Calu3 (cell line): ENCODE measurements around the gene RHEBL1. TPM values are rescaled to one million over a fixed set of nuclear protein-coding genes. Genes with fewer than 3 reads are reported as not detected.

Experiments
- BruUV-seq: library from RNA; stranded (reverse); fragments of 400-500 nt; replicated peaks from 2 replicates; lab custom pipeline; 2021; lab: Mats Ljungman, UMichigan
- CTCF ChIA-PET: fragments of 300-600 bp; sonication (Branson Sonifier 250); formaldehyde crosslinking; loops from one replicate; lab custom pipeline; 2022; ENCODE audit warnings: antibody characterized with exemption; lab: Charles Lee
- DNase-seq: peaks from one replicate; pipeline ENCODE4 v3.0.0; 2022
- H3K27ac Mint-ChIP-seq: one replicate; pipeline ENCODE4 v1.8.0; 2022; ENCODE audit warnings: mixed read lengths; ENCODE audit not compliant: unreplicated experiment
- H3K27me3 Mint-ChIP-seq: one replicate; pipeline ENCODE4 v1.8.0; 2022; ENCODE audit warnings: mixed read lengths; ENCODE audit not compliant: unreplicated experiment
- H3K36me3 Mint-ChIP-seq: one replicate; pipeline ENCODE4 v1.8.0; 2022; ENCODE audit warnings: mild to moderate bottlenecking, moderate library complexity, mixed read lengths; ENCODE audit not compliant: insufficient read depth, unreplicated experiment
- H3K4me1 Mint-ChIP-seq: one replicate; pipeline ENCODE4 v1.8.0; 2022; ENCODE audit warnings: mild to moderate bottlenecking, low read depth, mixed read lengths; ENCODE audit not compliant: unreplicated experiment
- H3K4me3 Mint-ChIP-seq: one replicate; pipeline ENCODE4 v1.8.0; 2022; ENCODE audit warnings: mild to moderate bottlenecking, low read depth, moderate library complexity, mixed read lengths; ENCODE audit not compliant: unreplicated experiment
- H3K9me3 Mint-ChIP-seq: one replicate; pipeline ENCODE4 v1.8.0; 2022; ENCODE audit warnings: low read depth, mixed read lengths; ENCODE audit not compliant: unreplicated experiment
- CTCF ChIP-seq: fragments of 200-600 bp; IDR thresholded peaks from one replicate; pipeline ENCODE4 v1.8.0; 2022; ENCODE audit warnings: antibody characterized with exemption; ENCODE audit not compliant: unreplicated experiment
- intact Hi-C: fragments of 100-400 bp; cut with micrococcal nuclease; formaldehyde crosslinking; loops from one replicate; pipeline ENCODE4 v1.10.0; 2022; ENCODE audit not compliant: unreplicated experiment
- total RNA-seq: library from RNA; stranded (reverse); gene quantifications from 2 replicates; pipeline ENCODE4 v1.2.3, GENCODE V29; 2022

The RHEBL1 gene
- total RNA-seq, 1 experiment from 2014 or later, result 2.0 TPM

GRCh38 chr12:49094975-49095365, 25.2 kb upstream of the RHEBL1 start:
- peaks cover 57% of the 10 kb centered on the region for H3K27me3 Mint-ChIP-seq
- peak overlapping the region; percentile 42 for H3K4me3 Mint-ChIP-seq
- no peak for TF ChIP-seq CTCF
- no TSS peak for BruUV-seq
- H3K36me3 Mint-ChIP-seq, result peaks cover 10% of the 10 kb centered on the region
- CTCF ChIA-PET, result interaction anchor here (0.5 to 1.9 kb wide), 2 partner anchors 9 to 105 kb away, joined by 4 to 8 read pairs; no protein-coding TSS in a partner anchor
- H3K4me1 Mint-ChIP-seq, result peaks cover 9% of the 10 kb centered on the region
- intact Hi-C loops, result no loop called here
- no peak overlapping the region for H3K27ac Mint-ChIP-seq
- no peak for DNase-seq
- H3K9me3 Mint-ChIP-seq, result no peaks in the 10 kb centered on the region

GRCh38 chr12:49094160-49094974, 24.6 kb upstream of the RHEBL1 start, which contains the start of gene DHH:
TSS of gene DHH (minus strand) at chr12:49094801. CDS start at chr12:49094512, 289 bp downstream.
- intact Hi-C loops, result no loop called here
- no TSS peak for BruUV-seq
- no peak for TF ChIP-seq CTCF
- Mint-ChIP-seq H3K27ac (no peak within 1 kb of the TSS), H3K4me1 (peaks cover 9% of the 10 kb centered on the region), H3K27me3 (peaks cover 57% of the 10 kb centered on the region), H3K4me3 (peak within 1 kb of the TSS; percentile 42), H3K9me3 (no peaks in the 10 kb centered on the region), H3K36me3 (peaks cover 10% of the 10 kb centered on the region)
- CTCF ChIA-PET, result interaction anchor here (0.5 to 1.9 kb wide), 2 partner anchors 10 to 104 kb away, joined by 4 to 8 read pairs; no protein-coding TSS in a partner anchor
- DNase-seq, result peak; percentile 32

- CTCF ChIA-PET, result interaction anchor here (1.9 kb wide), 1 partner anchor 10 kb away, joined by 8 read pairs; no protein-coding TSS in a partner anchor
These were observed 24.0 kb upstream of the RHEBL1 start for GRCh38 chr12:49093792-49094159.

More at GRCh38 chr12:49093792-49094159, 24.0 kb upstream of the RHEBL1 start:
- no TSS peak for BruUV-seq
- no peaks in the 10 kb centered on the region for H3K9me3 Mint-ChIP-seq
- H3K4me1 Mint-ChIP-seq, result peaks cover 9% of the 10 kb centered on the region
- intact Hi-C loops, result no loop called here
- no peak for DNase-seq
- H3K36me3 Mint-ChIP-seq, result peaks cover 10% of the 10 kb centered on the region
- no peak for TF ChIP-seq CTCF
- H3K27ac Mint-ChIP-seq, result no peak overlapping the region
- peaks cover 62% of the 10 kb centered on the region for H3K27me3 Mint-ChIP-seq
- peak overlapping the region; percentile 42 for H3K4me3 Mint-ChIP-seq
